ENCODE data around the gene CAMSAP3.

CAMSAP3 gene

DNA sequence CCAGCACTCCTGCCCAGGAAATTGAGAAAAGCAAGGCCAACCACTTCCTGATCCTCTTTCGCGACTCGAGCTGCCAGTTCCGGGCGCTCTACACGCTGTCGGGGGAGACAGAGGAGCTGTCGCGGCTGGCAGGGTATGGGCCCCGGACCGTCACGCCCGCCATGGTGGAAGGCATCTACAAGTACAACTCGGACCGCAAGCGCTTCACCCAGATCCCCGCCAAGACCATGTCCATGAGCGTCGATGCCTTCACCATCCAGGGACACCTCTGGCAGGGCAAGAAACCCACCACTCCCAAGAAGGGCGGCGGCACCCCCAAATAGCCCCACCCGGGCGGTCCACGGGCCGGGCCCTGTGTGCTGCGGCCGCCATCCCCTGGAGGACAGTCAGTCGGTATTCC lies 22.1 kb downstream of the CAMSAP3 start:
- H3K36me3 ChIP-seq (ENCODE audit: control insufficient read depth, insufficient read depth, low read length), result peaks cover 23% of the 10 kb centered on the region
- H3K27me3 ChIP-seq (replicated peaks; ENCODE audit: control insufficient read depth, insufficient read depth, low read length), result no peaks in the 10 kb centered on the region
- no peak overlapping the region for H3K4me3 ChIP-seq (replicated peaks; ENCODE audit: low read depth, low read length)
- TF ChIP-seq, protein P1, sequence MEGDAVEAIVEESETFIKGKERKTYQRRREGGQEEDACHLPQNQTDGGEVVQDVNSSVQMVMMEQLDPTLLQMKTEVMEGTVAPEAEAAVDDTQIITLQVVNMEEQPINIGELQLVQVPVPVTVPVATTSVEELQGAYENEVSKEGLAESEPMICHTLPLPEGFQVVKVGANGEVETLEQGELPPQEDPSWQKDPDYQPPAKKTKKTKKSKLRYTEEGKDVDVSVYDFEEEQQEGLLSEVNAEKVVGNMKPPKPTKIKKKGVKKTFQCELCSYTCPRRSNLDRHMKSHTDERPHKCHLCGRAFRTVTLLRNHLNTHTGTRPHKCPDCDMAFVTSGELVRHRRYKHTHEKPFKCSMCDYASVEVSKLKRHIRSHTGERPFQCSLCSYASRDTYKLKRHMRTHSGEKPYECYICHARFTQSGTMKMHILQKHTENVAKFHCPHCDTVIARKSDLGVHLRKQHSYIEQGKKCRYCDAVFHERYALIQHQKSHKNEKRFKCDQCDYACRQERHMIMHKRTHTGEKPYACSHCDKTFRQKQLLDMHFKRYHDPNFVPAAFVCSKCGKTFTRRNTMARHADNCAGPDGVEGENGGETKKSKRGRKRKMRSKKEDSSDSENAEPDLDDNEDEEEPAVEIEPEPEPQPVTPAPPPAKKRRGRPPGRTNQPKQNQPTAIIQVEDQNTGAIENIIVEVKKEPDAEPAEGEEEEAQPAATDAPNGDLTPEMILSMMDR (IDR thresholded peaks at IDR 0.05; ENCODE audit: insufficient read depth, low read length, poor library complexity, severe bottlenecking), result no peak
- DNase-seq (ENCODE audit: extremely low read depth, insufficient read length), result no peak

DNA sequence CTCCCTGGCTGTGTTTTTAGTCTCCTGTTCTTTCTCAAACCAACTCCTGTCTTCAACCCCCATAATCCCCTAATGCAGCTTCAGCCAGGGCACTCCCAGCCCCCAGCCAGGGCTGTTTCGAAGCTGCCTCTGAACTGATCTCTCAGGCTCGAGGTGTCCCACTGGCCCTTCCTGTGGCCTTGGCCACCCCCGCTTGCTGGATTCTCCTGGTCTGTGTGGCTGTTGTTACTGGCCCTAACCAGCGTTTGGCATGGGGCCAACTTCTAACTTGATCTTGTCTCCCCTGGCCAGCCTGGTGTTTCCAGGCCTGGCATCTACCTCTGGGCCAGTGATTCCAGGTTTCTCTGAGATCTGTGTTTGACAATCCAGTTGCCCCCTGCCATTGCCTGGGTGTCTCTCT lies 22.7 kb downstream of the CAMSAP3 start:
- Histone ChIP-seq H3K4me3 (replicated peaks; ENCODE audit: low read depth, low read length) (no peak overlapping the region), H3K36me3 (ENCODE audit: control insufficient read depth, insufficient read depth, low read length) (peaks cover 28% of the 10 kb centered on the region), H3K27me3 (replicated peaks; ENCODE audit: control insufficient read depth, insufficient read depth, low read length) (no peaks in the 10 kb centered on the region)
- no peak for DNase-seq (ENCODE audit: extremely low read depth, insufficient read length)
- TF ChIP-seq, protein P1 (IDR thresholded peaks at IDR 0.05; ENCODE audit: insufficient read depth, low read length, poor library complexity, severe bottlenecking), result no peak

DNA sequence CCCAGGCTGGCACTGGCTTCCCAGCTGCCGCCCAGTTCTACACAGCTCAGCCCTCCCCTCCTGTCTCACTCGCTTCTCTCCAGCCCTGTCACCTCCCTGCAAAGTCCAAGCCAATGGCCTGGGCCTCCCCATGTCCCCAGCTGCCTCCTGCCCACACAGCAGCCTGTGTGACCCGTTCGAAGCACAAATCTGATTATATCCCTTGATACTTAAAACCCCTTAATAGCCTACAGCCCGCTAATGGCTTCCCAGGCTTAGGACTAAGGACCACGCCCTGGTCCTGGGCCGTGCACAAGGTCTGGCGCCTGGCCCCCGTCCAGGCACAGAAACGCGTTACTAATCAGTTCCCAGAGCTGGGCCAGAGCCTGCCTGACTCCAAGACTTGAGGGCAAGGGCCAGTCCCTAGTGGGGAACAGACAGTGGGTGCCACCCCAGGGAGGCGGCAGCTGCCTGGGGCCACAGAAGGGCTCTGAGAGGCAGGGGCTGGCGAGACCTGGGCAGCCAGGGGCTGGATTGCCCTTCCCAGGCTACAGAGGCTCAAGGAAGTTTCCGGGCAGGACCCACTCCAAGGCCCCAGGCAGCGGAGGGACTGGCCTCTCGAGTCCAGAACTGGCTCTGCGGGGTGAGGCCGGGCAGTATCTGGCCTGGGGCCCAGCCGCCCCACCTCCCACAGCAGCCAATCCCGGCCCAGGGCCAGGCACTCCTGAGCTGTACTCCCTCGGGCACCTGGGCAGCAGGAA lies 23.3 kb downstream of the CAMSAP3 start:
- H3K27me3 ChIP-seq (replicated peaks; ENCODE audit: control insufficient read depth, insufficient read depth, low read length), result no peaks in the 10 kb centered on the region
- TF ChIP-seq, protein P1 (IDR thresholded peaks at IDR 0.05; ENCODE audit: insufficient read depth, low read length, poor library complexity, severe bottlenecking), result no peak
- H3K4me3 ChIP-seq (replicated peaks; ENCODE audit: low read depth, low read length), result no peak overlapping the region
- DNase-seq (ENCODE audit: extremely low read depth, insufficient read length), result no peak
- peaks cover 30% of the 10 kb centered on the region for H3K36me3 ChIP-seq (ENCODE audit: control insufficient read depth, insufficient read depth, low read length)

DNA sequence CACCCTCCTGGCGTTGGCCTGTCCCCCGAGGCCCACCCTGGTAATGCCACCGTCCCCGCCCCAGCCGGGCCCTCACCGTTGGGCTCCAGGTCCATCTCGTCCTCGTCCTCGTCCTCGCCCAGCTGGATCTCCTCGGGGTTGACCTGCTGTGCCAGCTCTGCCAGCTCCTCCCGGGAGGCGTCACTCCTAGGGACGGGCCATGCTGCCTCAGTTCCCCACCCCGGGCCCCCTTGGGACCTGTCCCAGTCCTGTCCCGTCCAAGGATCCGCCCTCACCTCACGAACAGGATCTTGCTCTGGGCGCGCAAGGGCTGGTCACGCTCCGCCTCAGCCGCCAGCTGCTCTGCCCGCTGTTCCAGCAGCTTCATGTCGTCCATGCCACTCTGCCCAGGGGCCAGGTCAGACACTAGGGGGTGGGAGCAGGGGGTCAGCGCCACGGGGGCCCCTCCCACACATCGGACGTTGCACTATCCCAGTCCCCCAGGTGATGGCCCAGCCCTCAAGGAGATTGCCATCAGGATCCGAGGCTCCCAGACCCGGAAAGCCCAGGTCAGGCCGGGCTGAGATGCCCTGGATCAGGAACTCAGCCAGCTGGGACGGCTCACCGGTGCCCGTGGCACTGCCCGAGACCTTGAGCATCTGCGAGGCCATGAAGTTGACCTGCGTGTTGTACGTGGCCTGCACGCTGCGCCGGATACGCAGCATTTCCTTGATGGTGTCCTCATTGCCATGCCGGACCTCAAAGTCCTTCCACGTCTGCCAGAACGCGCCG lies 24.2 kb downstream of the CAMSAP3 start:
- DNase-seq (ENCODE audit: extremely low read depth, insufficient read length), result no peak
- Histone ChIP-seq H3K27me3 (replicated peaks; ENCODE audit: control insufficient read depth, insufficient read depth, low read length) (no peaks in the 10 kb centered on the region), H3K4me3 (replicated peaks; ENCODE audit: low read depth, low read length) (no peak overlapping the region), H3K36me3 (ENCODE audit: control insufficient read depth, insufficient read depth, low read length) (peaks cover 31% of the 10 kb centered on the region)
- TF ChIP-seq, protein P1 (IDR thresholded peaks at IDR 0.05; ENCODE audit: insufficient read depth, low read length, poor library complexity, severe bottlenecking), result no peak

DNA sequence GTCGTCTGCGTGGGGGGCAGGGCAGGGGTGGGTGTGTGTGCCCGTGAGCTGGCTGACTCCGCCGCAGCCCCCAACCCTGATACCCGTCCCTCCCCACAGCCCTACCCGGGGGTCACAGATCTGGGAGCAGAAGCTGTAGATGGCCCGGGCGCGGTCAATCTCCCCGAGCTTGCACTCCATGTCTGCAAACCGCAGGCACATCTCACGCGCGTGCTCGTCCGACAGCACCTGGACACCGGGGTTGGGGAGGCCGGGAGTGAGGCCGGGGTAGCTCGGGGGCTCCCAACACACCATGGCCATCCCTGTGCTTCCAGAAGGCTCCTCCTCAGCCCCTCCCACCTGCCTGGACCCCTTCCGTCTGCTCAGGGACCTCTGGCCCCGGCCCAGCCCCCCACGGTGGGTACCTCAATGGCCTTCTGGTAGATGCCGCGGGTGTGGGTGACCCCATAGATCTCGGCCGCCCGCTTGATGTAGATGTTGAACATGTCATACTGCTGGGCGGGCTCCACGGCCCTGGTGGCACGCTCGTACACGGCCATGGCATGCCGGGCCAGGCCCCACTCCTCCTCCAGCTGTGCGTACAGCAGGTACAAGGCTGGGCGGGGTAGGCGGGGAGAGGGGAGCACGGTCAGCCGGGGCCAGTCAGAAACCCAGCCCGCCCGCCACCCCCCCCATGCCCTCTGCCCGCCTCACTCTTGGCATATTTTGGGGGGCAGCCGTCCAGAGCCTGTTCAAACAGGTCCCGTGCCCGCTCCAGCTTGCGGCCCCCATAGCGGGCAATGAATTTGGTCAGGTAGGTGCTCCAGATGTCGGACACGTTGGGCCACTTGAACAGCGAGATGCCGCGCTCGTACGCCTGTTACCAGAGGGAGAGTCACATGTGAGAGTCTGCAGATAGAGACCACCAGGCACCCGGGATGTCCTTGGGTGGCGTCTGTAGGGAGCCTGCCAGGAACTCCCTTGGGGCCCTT lies 25.1 kb downstream of the CAMSAP3 start:
- H3K36me3 ChIP-seq (ENCODE audit: control insufficient read depth, insufficient read depth, low read length), result peaks cover 37% of the 10 kb centered on the region

More for the DNA sequence above, 25.1 kb downstream of the CAMSAP3 start:
- Histone ChIP-seq H3K27me3 (replicated peaks; ENCODE audit: control insufficient read depth, insufficient read depth, low read length) (no peaks in the 10 kb centered on the region), H3K4me3 (replicated peaks; ENCODE audit: low read depth, low read length) (no peak overlapping the region)
- TF ChIP-seq, protein P1 (IDR thresholded peaks at IDR 0.05; ENCODE audit: insufficient read depth, low read length, poor library complexity, severe bottlenecking), result no peak
- no peak for DNase-seq (ENCODE audit: extremely low read depth, insufficient read length)
